Astrocyte of the cerebellum (primary cell): Measurements from ENCODE around the gene PIGN.
A peak's percentile ranks its signal among the peaks of the same experiment; 100 is the strongest.

ENCODE experiments used
- DNase-seq: peaks from one replicate; pipeline ENCODE4 v3.0.0-alpha.2; 2011; ENCODE audit warnings: low read depth
- H3K4me3 ChIP-seq: 2 replicates; pipeline ENCODE4 v1.5.1; 2011; ENCODE audit warnings: mild to moderate bottlenecking, low read depth, low read length, moderate library complexity
- CTCF ChIP-seq: IDR thresholded peaks from 2 replicates; pipeline ENCODE4 v1.5.1; 2012; ENCODE audit warnings: low read length, low read depth, moderate library complexity, mild to moderate bottlenecking; ENCODE audit errors: missing control alignments
- in situ Hi-C: cut with HindIII; loops from 2 replicates; pipeline ENCODE4 v1.10.0; 2017; ENCODE audit warnings: low sequenced_read_pairs

PIGN gene

DNA sequence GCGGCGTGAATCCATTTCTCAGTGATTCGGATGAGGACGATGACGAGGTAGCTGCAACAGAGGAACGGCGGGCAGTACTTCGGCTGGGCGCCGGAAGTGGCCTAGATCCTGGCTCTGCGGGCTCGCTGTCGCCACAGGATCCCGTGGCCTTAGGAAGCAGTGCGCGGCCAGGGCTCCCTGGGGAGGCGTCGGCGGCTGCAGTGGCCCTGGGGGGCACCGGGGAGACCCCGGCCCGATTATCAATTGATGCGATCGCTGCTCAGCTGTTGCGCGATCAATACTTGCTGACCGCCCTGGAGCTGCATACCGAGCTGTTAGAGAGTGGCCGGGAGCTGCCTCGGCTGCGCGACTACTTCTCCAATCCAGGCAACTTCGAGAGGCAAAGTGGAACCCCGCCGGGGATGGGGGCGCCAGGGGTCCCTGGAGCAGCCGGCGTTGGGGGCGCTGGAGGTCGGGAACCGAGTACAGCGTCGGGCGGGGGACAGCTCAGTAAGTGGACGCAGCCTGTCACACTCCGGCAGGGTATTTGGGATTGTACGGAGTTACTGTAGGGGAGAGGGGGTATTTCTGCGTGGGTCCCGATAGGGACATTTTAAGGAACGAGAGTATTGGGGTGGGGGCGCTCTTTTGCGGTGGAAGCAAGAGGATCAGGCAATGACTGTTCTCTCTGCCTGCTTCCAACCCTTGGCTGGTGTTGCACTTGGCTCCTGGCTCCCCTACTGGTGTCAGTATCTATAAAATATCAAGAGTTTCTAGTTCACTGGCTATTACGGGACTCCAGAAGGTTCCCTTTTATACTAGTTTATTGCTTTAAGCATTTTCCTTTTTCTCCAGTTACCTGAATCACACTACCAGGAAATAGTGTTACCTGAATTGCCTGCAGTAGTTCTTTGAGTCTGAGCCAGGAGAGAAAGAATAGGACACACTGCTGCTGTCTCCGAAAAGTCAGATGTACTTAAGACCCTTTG, 971 bp upstream of the PIGN start:
- H3K4me3 ChIP-seq, result peak overlapping the region; percentile 99
- DNase-seq, result peak; percentile 8
- peak; percentile 25 for TF ChIP-seq CTCF
- in situ Hi-C loops, result loop anchor here (25.0 kb wide), 2 partner anchors 399 to 799 kb away; no protein-coding TSS in a partner anchor

DNA sequence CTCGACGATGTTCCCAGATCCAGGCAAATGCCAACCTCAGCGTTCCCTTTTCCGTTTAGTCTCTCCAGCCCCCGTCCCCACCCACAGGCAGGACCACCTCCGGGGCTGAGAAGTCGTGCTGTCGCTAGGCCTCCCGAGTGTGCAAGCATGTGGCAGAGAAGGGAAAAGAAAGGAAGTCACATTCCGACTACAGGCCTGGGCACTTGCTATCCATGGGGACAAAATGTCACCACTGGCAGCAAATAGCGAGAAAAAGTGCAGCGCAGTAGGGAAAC, 420 bp downstream of the PIGN start:
- peak overlapping the region; percentile 99 for H3K4me3 ChIP-seq
- no peak for DNase-seq
- no peak for TF ChIP-seq CTCF
- in situ Hi-C loops, result loop anchor here (25.0 kb wide), 2 partner anchors 401 to 801 kb away; no protein-coding TSS in a partner anchor

GRCh38 chr18:62183578-62184195, 3.2 kb downstream of the PIGN start:
- peak; percentile 91 for TF ChIP-seq CTCF
- peak; percentile 59 for DNase-seq
- no peak overlapping the region for H3K4me3 ChIP-seq
- in situ Hi-C loops, result loop anchor here (25.0 kb wide), 2 partner anchors 404 to 804 kb away; no protein-coding TSS in a partner anchor

- H3K4me3 ChIP-seq, result no peak overlapping the region
- no peak for DNase-seq
- in situ Hi-C loops, result loop anchor here (25.0 kb wide), 2 partner anchors 405 to 805 kb away; no protein-coding TSS in a partner anchor
- no peak for TF ChIP-seq CTCF
Observed at GRCh38 chr18:62182220-62182619, 4.6 kb downstream of the PIGN start.

DNA sequence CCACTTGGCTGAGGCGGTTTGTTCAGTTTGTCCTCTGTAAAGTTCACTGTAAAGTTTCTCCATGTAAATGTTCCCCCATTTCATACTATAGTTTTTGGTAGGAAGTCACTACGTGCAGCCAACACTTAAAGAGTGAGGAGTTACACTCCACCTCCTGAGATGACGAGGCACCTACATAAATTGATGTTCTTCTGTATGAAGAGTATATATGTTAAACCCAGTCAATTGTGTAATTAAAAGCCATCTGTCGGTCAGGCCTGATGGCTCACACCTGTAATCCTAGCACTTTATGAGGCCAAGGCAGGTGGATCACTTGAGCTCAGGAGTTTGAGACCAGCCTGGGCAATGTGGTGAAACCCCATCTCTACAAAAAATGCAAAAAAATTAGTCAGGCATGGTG, 7.6 kb downstream of the PIGN start:
- TF ChIP-seq CTCF, result no peak
- H3K4me3 ChIP-seq, result no peak overlapping the region
- in situ Hi-C loops, result loop anchor here (5.0 to 25.0 kb wide), 3 partner anchors 37 to 808 kb away; no protein-coding TSS in a partner anchor
- no peak for DNase-seq

DNA sequence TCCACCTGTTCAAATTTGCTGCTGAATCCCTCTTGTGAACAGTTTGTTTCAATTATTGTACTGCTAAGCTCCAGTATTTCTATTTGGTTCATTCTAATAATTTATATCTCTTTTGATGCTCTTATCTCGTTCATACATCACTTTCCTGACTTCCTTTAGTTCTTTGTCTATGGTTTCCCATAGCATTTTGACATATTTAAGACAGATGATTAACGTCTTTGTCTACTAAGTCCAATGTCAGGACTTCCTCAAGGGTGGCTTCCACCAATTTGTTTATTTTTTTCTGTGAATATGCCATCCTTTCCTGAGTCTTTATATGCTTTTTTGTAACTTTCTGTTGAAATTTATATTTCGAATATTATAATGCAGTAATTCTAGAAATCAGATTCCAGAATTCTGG, 9.6 kb downstream of the PIGN start:
- TF ChIP-seq CTCF, result no peak
- in situ Hi-C loops, result loop anchor here (5.0 to 25.0 kb wide), 3 partner anchors 35 to 810 kb away; no protein-coding TSS in a partner anchor
- no peak for DNase-seq
- H3K4me3 ChIP-seq, result no peak overlapping the region
